ENCODE measurements around the gene PI4KA. TPM values are rescaled to one million over a fixed set of nuclear protein-coding genes. Genes with fewer than 3 reads are reported as not detected.
"Not testable (repeated sequence)": the region's sequence is repeated elsewhere in the genome, so short reads cannot be mapped to it uniquely, and the experiment has no call there.

Gene PI4KA
- total RNA-seq, 1 donor from 2014 or later, result 129 TPM

- no peak for DNase-seq (ENCODE audit: low spot score)
Measured at GRCh38 chr22:20725987-20726558, 132.5 kb downstream of the PI4KA start.

- no peak for DNase-seq (ENCODE audit: low spot score)
Measured at GRCh38 chr22:20724676-20725454, 133.7 kb downstream of the PI4KA start.

DNA sequence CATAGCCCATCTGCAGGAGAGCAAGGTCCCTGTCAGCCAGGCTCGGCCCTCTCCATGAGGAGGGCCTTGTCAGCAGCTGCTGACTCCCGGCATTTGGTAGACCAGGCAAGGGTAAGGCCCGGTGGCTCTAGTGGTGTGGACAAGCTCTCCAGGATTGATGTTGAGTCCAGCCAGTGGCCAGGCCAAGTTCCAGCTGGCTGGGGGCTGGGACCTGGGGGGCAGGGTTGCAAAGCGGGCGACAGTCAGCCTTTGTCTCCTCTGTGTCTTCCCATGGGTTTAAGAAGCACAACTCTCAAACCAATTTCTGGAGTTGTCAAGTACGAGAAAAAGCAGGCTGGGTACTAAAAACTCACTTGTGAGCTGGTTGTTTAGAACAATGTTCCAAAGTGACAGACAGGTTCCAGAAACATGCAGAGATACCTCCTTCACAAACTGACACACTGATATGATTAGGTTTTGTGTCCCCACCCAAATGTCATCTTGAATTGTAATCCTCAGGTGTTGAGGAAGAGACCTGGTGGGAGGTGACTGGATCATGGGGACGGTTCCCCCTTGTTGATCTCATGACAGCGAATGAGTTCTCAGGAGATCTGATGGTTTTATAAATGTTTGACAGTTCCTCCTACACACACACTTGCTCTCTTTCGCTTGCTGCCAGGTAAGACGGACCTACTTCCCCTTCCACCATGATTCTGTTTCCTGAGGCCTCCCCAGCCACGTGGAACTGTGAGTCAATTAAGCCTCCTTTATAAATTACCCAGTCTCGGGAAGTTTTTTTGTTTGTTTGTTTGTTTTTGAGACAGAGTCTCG is 137.0 kb downstream of the PI4KA start:
- DNase-seq (ENCODE audit: low spot score), result no peak

DNA sequence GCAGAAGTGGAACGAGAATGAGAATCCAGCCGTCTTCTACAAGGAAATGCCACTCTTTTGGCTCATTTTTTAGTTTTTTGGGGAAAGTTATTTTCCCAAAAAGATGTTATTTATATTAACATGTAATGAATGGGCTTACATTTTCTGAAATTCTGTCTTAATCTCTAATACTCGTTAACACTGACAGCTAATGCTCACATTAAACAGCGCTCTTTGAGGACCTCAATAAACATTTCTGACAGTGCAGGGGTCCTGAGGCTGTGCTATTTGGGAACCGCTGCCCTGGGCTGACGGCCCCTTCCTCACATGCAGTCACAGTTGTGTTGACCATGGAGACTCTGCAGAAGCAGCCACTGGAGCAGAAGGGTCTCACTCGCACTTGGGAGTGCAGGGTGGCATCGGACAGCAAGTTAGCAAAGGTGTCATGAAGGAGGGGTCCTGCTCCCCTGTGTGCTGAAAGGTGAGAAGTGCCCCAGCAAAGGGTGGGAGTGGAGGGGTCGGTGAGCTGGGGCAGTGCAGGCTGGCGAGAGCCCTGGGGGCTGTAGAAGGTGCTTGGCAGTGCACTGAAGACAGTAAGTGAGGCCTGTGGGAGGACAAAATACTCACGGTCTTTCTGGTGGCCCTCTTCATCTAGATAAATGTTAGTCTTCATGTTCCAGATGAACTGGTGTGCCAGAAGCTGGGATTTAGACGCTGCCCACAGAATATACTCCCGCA is 137.8 kb downstream of the PI4KA start:
- DNase-seq (ENCODE audit: low spot score), result no peak

DNA sequence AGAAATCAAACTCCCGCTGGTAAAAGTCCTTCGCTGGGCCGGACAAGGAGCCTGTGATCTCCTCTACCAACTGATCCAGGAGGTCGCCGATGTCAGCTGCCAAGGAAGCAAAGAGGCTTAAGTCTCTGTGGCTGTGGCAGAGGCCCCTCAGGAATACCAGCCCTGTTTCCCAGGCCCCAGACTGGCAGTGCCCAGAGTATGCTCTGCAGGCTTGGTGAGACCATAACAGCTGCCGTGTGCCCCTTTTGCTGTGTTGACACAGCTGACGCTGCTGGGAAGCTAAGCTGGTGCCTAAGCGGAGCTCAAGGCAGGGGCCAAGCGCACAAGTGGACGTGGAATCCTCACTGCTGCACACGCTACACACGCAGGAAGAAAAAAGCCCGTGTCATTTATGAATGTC is 139.9 kb downstream of the PI4KA start:
- DNase-seq (ENCODE audit: low spot score), result not testable (repeated sequence)

GRCh38 chr22:20717981-20718380 is 140.6 kb downstream of the PI4KA start:
- DNase-seq (ENCODE audit: low spot score), result not testable (repeated sequence)

DNA sequence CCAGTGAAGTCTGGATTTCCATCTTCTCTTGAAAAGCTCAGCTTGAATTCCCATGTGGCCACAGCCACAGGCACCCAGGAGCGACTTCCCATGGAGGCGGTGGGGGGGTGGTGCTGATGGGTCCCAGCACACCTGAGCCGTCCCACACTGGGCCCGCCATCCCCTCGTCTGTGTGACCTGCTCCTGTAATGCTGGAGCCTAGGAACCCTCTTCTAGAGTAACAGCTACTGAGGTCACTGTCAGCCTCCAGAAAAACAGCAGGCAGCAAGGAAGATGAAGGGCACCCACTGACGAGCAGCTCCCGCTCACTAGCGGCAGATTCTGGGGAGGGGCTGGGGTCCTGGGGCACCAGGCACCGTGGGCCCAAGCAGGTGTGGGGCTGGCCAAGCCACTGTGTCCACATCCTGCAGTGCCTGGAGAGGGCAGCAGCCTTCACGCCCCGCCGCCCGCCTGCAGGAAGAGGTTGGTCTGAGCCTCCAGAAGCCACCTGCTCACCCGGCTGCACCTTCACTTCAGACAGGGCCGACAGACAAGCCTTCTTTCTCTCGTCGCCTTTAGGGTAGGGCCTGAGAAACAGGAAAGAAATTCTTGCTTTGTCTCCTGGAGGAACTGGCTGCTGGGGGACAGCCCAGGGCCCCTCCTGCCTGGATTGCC is 141.3 kb downstream of the PI4KA start:
- not testable (repeated sequence) for DNase-seq (ENCODE audit: low spot score)

DNA sequence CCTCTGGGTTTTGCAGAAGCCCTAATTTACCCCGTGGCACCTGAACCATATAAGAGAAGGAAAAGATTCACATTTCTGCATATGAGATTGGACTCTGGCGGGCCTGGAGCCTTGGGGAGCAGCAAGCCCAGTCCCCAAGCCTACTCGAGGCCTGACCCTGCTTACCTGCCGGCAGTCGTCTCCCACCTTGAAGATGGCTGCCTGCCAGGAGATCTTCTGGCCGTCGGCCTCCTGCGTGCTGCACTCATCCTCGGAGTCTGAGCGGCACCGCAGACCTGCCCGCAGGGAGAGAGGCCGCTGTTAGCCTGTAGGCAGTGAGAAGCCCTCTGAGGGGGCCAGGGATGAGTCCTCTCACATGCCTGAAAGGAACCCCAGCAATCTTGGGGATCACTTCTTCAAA is 145.5 kb downstream of the PI4KA start:
- DNase-seq (ENCODE audit: low spot score), result not testable (repeated sequence)

DNA sequence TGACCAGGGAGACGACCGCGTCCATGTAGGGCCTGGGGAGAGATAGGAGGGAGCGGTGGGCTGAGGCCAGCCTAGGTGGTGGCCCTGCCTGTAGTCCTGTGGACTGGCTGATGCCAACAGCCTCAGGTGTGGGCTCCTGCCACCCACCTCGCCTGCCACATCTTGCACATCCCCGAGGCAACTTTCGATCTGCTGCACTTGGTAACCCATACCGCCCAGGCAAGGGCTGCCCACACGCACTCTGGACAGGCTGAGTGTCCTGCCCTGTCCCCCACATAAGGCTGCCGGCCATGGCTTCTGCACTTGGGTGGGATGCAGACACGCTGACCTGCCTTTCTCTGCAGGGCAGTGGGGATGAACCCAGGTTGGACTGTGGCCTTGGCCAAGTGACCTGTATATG is 148.6 kb downstream of the PI4KA start:
- not testable (repeated sequence) for DNase-seq (ENCODE audit: low spot score)

GRCh38 chr22:20707549-20708118 is 151.0 kb downstream of the PI4KA start:
- not testable (repeated sequence) for DNase-seq (ENCODE audit: low spot score)

DNA sequence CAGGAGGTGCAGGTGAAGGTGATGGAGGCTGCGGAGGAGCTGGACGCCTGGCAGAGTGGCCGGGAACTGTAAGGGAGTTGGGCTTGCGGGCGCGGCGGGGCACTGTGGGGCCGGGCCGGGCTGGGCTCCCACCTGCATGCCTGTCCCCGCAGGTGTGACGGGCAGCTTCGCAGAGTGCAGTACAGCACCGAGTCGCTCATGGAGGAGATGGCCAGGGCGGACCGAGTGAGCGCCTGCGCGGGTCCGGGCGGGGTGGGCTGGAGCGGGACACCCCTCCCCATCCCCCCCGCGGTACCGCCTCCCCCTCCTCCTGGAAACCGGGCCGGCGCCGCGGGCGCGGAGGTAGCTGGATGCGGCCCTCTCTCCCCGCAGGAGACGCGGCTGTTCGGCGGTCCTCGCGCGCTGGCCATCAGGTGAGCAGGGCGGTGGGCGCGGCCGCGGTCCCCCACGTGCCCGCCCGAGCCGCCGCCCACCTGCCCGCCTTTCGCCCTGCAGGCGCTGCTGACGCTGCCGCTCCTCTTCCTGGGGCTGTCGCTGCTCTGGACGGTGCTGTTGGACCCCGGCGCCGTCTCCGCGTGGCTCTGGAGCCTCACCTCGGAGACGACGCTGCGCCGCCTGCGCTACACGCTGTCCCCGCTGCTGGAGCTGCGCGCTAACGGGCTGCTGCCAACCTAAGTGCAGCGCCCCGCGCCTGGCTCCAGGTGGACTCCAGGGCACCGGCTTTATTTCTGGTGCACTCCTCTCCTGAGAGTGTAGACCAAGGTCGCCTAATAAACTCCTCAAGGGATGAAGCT is 154.6 kb downstream of the PI4KA start:
- DNase-seq (ENCODE audit: low spot score), result not testable (repeated sequence)

DNA sequence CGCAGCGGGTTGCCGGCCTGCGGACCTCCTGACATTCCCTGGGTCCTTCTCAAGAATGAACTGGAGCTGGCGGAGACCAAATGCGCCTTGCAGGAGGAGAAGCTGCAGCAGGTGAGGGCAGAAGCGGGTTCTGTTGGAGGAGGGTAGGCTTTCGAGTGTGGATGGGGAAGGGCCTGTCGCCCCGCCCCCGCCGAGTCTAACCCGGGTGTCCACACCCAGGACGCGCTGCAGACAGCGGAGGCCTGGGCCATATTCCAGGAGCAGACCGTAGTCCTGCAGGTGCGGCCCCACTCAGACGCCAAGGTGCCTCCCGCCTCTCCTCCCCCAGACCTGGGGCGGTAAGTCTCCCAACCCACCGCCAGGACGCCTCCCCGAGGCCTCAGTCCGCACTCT is 155.2 kb downstream of the PI4KA start:
- DNase-seq (ENCODE audit: low spot score), result not testable (repeated sequence)

DNA sequence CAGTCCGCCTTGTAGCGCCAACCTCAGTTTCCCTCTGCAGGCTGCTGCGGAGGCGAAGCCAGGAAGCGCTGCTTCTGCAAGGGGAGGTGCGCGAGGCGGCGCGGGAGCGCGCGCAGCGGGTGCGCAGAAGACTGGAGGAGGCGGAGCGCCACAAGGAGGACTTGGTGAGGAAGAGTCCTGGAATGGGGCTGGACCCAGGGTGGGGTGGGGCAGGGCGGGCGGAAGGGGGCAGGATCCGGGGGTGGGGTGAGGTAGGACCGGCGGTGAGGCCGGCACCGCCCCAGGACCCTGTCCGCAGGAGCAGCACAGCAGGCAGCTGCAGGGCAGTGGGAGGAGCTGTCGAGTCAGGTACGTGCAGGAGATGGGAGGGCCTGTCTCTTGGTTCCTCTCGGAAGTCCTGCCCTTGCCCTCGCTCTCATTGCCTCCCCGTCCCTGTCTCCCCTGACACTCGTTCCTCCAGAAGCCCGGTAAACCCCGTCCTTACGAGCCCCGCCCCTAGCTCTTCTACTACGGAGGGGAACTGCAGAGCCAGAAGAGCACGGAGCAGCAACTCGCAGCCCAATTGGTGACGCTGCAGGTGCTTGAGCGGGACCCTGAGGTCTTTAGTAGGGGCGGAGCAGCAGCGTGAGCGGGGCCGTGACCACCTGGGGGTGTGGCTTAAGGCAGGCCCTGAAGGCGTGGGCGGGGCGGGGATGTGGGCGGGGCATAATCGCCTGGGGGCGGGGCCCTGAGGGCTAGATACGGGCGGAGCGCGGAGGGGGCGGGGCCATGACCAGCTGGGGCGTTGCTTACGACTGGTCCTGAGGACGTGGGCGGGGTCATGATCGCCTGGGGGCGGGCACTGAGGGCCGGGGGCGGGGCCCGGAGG is 155.8 kb downstream of the PI4KA start:
- DNase-seq (ENCODE audit: low spot score), result peak; percentile 97

GRCh38 chr22:20702175-20702545 is 156.5 kb downstream of the PI4KA start:
- DNase-seq (ENCODE audit: low spot score), result not testable (repeated sequence)

DNA sequence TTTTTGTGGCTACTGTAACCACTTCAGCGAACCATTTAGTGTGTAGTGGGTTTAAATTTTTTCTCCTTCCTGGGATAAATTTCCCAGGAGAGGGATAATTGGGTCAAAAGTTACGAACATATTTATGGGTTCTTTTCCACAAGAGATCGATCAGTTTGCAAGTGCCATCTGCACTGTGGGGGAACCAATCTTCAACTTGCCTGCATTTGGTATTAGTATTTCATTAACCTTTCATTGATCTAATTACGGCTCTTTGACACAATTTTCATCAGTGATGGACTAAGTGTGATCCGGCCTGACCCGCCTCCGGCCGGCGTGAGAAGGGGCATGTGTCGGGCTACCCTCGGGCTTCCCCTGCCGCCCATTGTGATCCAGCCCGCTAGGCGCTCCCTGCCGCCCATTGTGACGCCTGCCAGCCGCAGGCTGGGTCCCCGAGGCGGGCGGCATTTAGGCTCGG is 156.9 kb downstream of the PI4KA start:
- not testable (repeated sequence) for DNase-seq (ENCODE audit: low spot score)

GRCh38 chr22:20700347-20700746 is 158.3 kb downstream of the PI4KA start:
- not testable (repeated sequence) for DNase-seq (ENCODE audit: low spot score)

GRCh38 chr22:20699856-20700255 is 158.8 kb downstream of the PI4KA start:
- DNase-seq (ENCODE audit: low spot score), result not testable (repeated sequence)

GRCh38 chr22:20697481-20698113 is 161.0 kb downstream of the PI4KA start:
- DNase-seq (ENCODE audit: low spot score), result peak; percentile 76

- not testable (repeated sequence) for DNase-seq (ENCODE audit: low spot score)
Measured at GRCh38 chr22:20696056-20696455, 162.6 kb downstream of the PI4KA start.
